Smooth muscle cell of the brain vasculature (primary cell): Measurements from ENCODE around the gene CRYGB.
"Not testable (repeated sequence)": the region's sequence is repeated elsewhere in the genome, so short reads cannot be mapped to it uniquely, and the experiment has no call there.

ENCODE experiments used
- DNase-seq: peaks from one replicate; pipeline ENCODE4 v3.0.0-alpha.2; 2012; ENCODE audit warnings: low read depth, low spot score

The CRYGB gene

GRCh38 chr2:208150094-208150493 is 4.1 kb upstream of the CRYGB start:
- no peak for DNase-seq

GRCh38 chr2:208148803-208149202 is 2.8 kb upstream of the CRYGB start:
- DNase-seq, result no peak

- DNase-seq, result no peak
Observed at GRCh38 chr2:208147759-208148158, 1.8 kb upstream of the CRYGB start.

- DNase-seq, result no peak
Observed at GRCh38 chr2:208147008-208147407, 1.1 kb upstream of the CRYGB start.

- no peak for DNase-seq
Observed at GRCh38 chr2:208142925-208143799, 2.8 kb downstream of the CRYGB start.

- no peak for DNase-seq
Observed at GRCh38 chr2:208142240-208142924, 3.6 kb downstream of the CRYGB start.

- no peak for DNase-seq
Observed at GRCh38 chr2:208139447-208139846, 6.5 kb downstream of the CRYGB start.

GRCh38 chr2:208138334-208138733 is 7.6 kb downstream of the CRYGB start:
- not testable (repeated sequence) for DNase-seq

GRCh38 chr2:208136716-208137094 is 9.3 kb downstream of the CRYGB start:
- no peak for DNase-seq

- DNase-seq, result no peak
Observed at GRCh38 chr2:208135794-208136715, 9.9 kb downstream of the CRYGB start.

GRCh38 chr2:208134928-208135586 is 10.9 kb downstream of the CRYGB start:
- no peak for DNase-seq

- no peak for DNase-seq
Observed at GRCh38 chr2:208130712-208131110, 15.2 kb downstream of the CRYGB start.

GRCh38 chr2:208129744-208130711 is 15.9 kb downstream of the CRYGB start, which contains the start of gene CRYGC:
Gene CRYGC (minus strand): TSS chr2:208129828. CDS start chr2:208129792, 36 bp downstream.
- DNase-seq, result no peak

GRCh38 chr2:208128136-208128535 is 17.8 kb downstream of the CRYGB start:
- DNase-seq, result no peak

GRCh38 chr2:208127090-208127489 is 18.9 kb downstream of the CRYGB start:
- DNase-seq, result no peak

- no peak for DNase-seq
Observed at GRCh38 chr2:208125251-208125650, 20.7 kb downstream of the CRYGB start.

GRCh38 chr2:208124013-208124715 is 21.8 kb downstream of the CRYGB start, which contains the start of gene CRYGD:
Gene CRYGD (minus strand): TSS chr2:208124524. CDS start chr2:208124473, 51 bp downstream.
- not testable (repeated sequence) for DNase-seq

- DNase-seq, result no peak
Observed at GRCh38 chr2:208122248-208122647, 23.7 kb downstream of the CRYGB start.

- no peak for DNase-seq
Observed at GRCh38 chr2:208118918-208119317, 27.0 kb downstream of the CRYGB start.
